Central memory CD8-positive, alpha-beta T cell (primary cell): Measurements from ENCODE around the gene ARL6IP5.

Experiments
- ATAC-seq: fragments of 150-1000 bp; cut with Tn5 transposase; replicated peaks from 2 replicates; pipeline ENCODE4 v1.10.0; 2022; ENCODE audit warnings: mild to moderate bottlenecking, moderate FRiP score, moderate number of reproducible peaks; ENCODE audit not compliant: poor library complexity, severe bottlenecking; ENCODE audit errors: extremely low read depth
- DNase-seq, 2 donors: peaks; one replicate each; pipeline ENCODE4 v3.0.0; 2021; ENCODE audit warnings: low spot score in 2 of 2
- H3K27ac Mint-ChIP-seq: one replicate; pipeline ENCODE4 v1.8.0; 2022; ENCODE audit warnings: low read depth, mild to moderate bottlenecking, moderate library complexity, mixed read lengths
- H3K27me3 Mint-ChIP-seq: one replicate; pipeline ENCODE4 v1.8.0; 2022; ENCODE audit warnings: mixed read lengths
- H3K36me3 Mint-ChIP-seq: one replicate; pipeline ENCODE4 v1.8.0; 2022; ENCODE audit warnings: mild to moderate bottlenecking, moderate library complexity, mixed read lengths; ENCODE audit not compliant: insufficient read depth
- H3K4me1 Mint-ChIP-seq: one replicate; pipeline ENCODE4 v1.8.0; 2022; ENCODE audit warnings: mixed read lengths
- H3K4me3 Mint-ChIP-seq: one replicate; pipeline ENCODE4 v1.8.0; 2022; ENCODE audit warnings: mild to moderate bottlenecking, moderate library complexity, mixed read lengths
- H3K9me3 Mint-ChIP-seq: one replicate; pipeline ENCODE4 v1.8.0; 2022; ENCODE audit warnings: mixed read lengths

The ARL6IP5 gene

DNA sequence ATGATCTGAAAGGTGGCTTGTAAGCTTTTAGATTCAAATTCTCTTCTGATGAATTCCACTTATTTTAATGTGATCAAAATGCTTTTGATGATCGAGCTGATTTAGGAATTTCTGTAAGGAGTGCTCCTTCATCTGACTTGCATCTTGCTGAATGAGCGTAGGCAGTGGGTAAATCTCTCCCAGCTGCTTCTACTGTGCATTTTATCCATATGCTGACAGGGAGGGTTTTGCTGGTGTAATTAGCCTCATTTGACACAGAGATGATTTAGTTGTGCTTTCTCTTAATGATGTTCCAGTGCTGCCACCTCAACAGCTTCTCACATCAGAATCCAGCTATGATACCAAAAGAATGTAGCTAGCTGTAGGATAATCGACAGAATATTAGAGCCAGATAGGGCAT lies 41.5 kb downstream of the ARL6IP5 start:
- no peak overlapping the region for H3K27ac Mint-ChIP-seq
- H3K27me3 Mint-ChIP-seq: no peaks in the 10 kb centered on the region
- H3K36me3 Mint-ChIP-seq: no peaks in the 10 kb centered on the region
- H3K9me3 Mint-ChIP-seq: no peaks in the 10 kb centered on the region
- no peak for DNase-seq
- no peak for ATAC-seq
- no peak overlapping the region for H3K4me3 Mint-ChIP-seq
- no peaks in the 10 kb centered on the region for H3K4me1 Mint-ChIP-seq

DNA sequence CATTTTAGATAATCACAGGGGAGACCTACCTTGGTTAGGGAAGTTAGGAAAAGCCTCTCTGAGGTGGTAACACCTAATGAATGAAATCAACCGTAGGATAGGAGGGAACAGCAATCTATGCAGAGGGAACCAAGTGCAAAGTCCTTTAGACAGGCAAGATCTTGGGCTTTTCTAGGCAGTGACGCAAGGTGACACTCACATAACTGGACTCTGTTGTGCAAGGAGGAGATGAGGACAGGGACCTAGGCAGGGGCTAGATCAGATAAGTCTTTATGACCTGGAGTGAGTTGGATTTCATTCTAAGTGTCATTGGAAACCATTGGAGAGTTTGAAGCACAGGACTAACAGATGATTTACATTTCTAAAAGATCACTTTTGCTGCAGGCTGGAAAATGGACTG lies 42.3 kb downstream of the ARL6IP5 start:
- no peaks in the 10 kb centered on the region for H3K27me3 Mint-ChIP-seq
- H3K27ac Mint-ChIP-seq: no peak overlapping the region
- H3K4me3 Mint-ChIP-seq: no peak overlapping the region
- no peaks in the 10 kb centered on the region for H3K4me1 Mint-ChIP-seq
- H3K36me3 Mint-ChIP-seq: no peaks in the 10 kb centered on the region
- DNase-seq (no peak), ATAC-seq (no peak)
- H3K9me3 Mint-ChIP-seq: no peaks in the 10 kb centered on the region

DNA sequence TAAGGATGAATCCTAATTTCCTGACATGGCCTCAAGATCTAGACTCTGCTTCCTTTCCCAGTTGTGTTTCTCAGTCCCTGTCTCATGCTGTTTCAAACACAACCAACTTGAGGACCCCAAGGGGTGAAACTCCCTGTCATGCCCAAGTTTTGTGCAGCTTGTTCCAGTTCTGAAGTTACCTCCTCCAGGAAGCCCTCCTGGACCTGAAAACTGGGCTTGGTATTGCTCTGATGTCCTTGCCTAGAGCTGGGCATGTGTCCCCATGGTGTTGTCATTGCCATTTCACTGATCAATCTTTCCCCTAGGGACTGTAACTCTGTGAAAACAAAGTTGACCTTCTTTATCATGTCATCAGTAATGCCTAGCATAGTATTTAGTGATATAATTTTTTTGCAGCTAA lies 43.8 kb downstream of the ARL6IP5 start:
- Mint-ChIP-seq H3K27ac (no peak overlapping the region), H3K4me1 (no peaks in the 10 kb centered on the region), H3K27me3 (no peaks in the 10 kb centered on the region), H3K36me3 (no peaks in the 10 kb centered on the region), H3K4me3 (no peak overlapping the region), H3K9me3 (no peaks in the 10 kb centered on the region)
- DNase-seq (no peak), ATAC-seq (no peak)

DNA sequence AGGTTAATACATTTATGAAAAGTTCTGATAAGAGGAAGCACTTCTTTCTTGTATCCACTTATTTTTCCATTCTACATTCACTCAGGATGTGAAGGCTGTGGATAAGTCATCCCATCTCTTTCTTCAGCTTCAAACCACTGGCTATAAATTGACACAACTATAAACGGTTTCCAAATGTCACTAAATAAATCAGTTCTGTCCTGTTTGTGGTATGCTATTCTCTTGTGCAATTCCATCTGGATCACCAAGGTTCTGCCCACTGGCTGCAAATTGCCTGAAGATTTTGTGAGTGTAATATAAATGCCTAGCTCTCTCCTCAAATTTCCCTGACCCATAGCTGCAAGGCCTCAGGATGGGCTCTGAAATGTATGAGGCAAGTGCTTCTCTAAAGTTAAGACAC lies 44.8 kb downstream of the ARL6IP5 start:
- H3K27me3 Mint-ChIP-seq: no peaks in the 10 kb centered on the region
- no peak for DNase-seq
- no peaks in the 10 kb centered on the region for H3K9me3 Mint-ChIP-seq
- no peaks in the 10 kb centered on the region for H3K4me1 Mint-ChIP-seq
- ATAC-seq: no peak
- H3K27ac Mint-ChIP-seq: no peak overlapping the region
- no peak overlapping the region for H3K4me3 Mint-ChIP-seq
- H3K36me3 Mint-ChIP-seq: no peaks in the 10 kb centered on the region

DNA sequence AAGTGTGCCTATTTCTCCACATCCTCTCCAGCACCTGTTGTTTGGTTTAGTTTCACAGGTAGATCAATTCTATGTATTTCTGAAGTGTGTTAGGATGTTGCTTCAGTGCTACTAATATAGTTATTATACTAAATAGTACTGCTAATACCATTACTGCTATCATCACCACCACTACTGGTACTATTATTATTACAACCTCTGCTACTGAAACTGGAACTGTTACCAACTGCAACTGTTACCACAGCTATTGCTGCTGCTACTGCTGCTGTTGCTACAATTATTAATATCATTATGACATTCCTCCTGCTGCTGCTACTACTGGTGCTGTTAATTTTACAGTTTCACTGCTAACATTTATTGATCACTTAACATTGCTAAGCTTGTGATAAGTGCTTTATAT lies 46.0 kb downstream of the ARL6IP5 start:
- no peaks in the 10 kb centered on the region for H3K27me3 Mint-ChIP-seq
- no peak overlapping the region for H3K4me3 Mint-ChIP-seq
- no peak overlapping the region for H3K27ac Mint-ChIP-seq
- H3K36me3 Mint-ChIP-seq: no peaks in the 10 kb centered on the region
- no peak for ATAC-seq
- H3K9me3 Mint-ChIP-seq: no peaks in the 10 kb centered on the region
- no peaks in the 10 kb centered on the region for H3K4me1 Mint-ChIP-seq
- no peak for DNase-seq

DNA sequence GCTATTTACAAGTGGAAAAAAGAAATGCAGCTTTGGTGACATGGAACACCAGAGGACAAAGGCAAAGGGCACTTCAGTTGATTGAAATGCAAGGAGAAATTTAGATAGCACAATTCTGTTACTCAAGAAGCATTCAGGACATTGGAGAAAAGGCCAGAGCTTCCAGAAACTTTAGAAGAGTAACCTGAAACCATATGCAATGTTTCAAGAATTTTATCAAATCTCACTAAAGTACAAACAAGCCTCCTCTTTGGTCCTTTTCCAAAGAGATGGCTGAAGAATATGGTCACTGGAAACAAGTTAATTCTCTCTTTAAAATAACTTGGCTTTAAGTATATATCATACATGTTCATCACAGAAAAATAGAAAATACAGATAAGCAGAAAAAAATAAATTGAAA lies 52.3 kb downstream of the ARL6IP5 start:
- Mint-ChIP-seq H3K9me3 (no peaks in the 10 kb centered on the region), H3K27ac (no peak overlapping the region), H3K4me3 (no peak overlapping the region), H3K27me3 (peaks cover 9% of the 10 kb centered on the region), H3K4me1 (no peaks in the 10 kb centered on the region), H3K36me3 (no peaks in the 10 kb centered on the region)
- ATAC-seq: no peak
- DNase-seq: no peak

DNA sequence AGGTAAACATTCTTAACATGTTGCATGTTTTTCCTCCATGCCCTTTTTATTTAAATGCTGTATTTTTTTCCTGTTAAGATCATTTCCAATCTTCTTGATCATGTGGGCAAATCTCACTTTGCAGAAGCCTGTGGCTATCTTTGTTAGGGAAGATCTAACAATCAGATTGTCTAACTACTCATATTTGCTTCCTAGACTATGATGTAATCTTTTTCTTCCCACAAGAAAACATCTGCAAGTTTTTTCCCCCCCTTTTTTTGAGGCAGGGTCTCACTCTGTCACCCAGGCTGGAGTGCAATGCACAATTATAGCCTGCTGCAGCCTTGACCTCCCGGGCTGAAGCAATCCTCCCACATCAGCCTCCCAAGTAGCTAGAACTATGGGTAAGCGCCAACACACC lies 52.7 kb downstream of the ARL6IP5 start:
- no peak for ATAC-seq
- H3K36me3 Mint-ChIP-seq: no peaks in the 10 kb centered on the region
- H3K9me3 Mint-ChIP-seq: no peaks in the 10 kb centered on the region
- H3K27me3 Mint-ChIP-seq: peaks cover 9% of the 10 kb centered on the region
- no peaks in the 10 kb centered on the region for H3K4me1 Mint-ChIP-seq
- no peak overlapping the region for H3K27ac Mint-ChIP-seq
- DNase-seq: no peak
- H3K4me3 Mint-ChIP-seq: no peak overlapping the region

DNA sequence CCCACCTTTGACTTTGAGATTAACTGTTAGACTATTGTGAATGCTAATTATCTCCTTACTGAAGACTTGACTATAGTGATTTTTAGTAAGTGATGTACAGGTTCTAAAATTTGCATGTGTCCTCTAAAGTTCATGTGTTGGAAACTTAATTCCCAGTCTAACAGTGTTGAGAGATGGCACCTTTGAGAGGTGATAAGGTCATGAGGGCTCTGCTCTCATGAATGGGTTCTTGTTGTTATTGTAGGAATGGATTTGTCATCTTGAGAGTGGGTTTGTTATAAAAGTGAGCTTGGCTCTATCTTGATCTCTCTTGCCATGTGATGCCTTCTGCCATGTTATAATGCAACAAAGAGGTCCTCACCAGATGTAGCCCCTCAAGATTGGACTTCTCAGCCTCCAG lies 56.6 kb downstream of the ARL6IP5 start:
- Mint-ChIP-seq H3K9me3 (no peaks in the 10 kb centered on the region), H3K36me3 (no peaks in the 10 kb centered on the region), H3K27me3 (peaks cover 9% of the 10 kb centered on the region), H3K4me3 (no peak overlapping the region), H3K27ac (no peak overlapping the region), H3K4me1 (no peaks in the 10 kb centered on the region)
- no peak for DNase-seq
- no peak for ATAC-seq

DNA sequence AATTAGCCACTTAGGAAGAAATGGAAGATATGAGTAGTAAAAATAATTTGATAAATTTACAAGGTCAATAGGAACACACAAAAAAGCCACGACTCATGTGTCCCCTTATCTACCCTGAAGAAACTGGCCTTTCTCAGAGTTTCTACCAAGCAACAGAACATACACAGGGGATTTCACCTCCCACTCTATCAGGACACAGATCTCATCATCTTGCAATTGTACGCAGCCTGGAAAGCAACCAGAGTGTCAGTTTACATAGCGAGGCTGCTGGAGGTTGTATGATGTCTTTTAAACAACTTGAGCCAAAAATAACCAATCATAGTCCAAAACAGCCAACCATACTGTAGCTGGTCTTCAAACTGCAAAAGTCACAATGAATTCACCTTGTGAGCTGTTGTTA lies 57.4 kb downstream of the ARL6IP5 start:
- Mint-ChIP-seq H3K4me1 (no peaks in the 10 kb centered on the region), H3K4me3 (no peak overlapping the region), H3K36me3 (no peaks in the 10 kb centered on the region), H3K9me3 (no peaks in the 10 kb centered on the region), H3K27me3 (peaks cover 9% of the 10 kb centered on the region), H3K27ac (no peak overlapping the region)
- no peak for ATAC-seq
- no peak for DNase-seq

DNA sequence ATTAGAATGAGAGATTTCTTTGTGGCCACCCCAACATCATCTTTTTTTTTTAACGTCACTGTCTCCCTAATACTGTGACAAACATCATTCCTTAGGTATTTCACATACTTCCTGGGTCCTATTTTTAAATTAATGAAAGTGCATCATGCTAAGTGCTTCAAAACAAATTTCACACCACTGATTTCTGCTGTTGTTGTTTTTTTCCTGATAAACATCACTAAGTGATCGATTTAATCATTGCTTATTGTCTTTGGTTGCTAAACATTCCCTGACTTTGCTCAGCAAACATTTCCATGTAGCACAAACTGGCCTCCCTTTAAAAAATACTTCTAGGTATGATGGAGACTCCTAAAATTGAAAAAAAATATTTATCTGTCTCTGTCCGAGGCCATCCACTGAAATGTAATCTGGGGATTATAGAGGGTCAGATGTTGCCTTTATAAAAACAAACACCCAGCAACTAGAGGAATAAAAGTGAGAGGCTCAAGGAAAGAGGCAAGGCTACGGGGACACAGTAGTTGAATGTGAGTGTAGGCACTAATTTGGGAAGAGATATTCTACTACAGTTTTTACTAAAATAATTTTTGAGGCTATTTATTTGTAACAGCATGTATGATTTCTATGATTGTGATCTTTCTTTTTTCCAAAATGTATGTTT lies 58.2 kb downstream of the ARL6IP5 start:
- H3K27me3 Mint-ChIP-seq: peaks cover 9% of the 10 kb centered on the region
- ATAC-seq: no peak
- no peak overlapping the region for H3K27ac Mint-ChIP-seq
- DNase-seq: no peak
- H3K36me3 Mint-ChIP-seq: no peaks in the 10 kb centered on the region
- H3K9me3 Mint-ChIP-seq: no peaks in the 10 kb centered on the region
- H3K4me3 Mint-ChIP-seq: no peak overlapping the region
- no peaks in the 10 kb centered on the region for H3K4me1 Mint-ChIP-seq

DNA sequence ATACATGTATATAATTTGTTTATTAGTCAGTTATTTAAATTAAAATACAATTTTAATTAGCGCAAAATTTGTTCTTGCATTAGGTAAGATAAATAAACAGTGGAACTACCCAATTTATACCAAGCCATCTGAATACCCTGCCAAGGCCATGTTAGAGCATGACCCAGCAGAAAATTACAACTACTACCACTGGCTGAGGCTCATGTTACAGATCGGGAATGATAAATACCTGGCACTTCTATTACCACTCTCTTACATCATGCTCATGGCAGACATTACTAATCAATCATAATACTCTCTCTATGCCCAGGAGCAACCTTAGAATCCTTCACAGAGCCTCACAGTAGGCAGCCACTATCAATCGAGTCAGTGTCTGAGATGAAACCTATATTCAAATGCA lies 58.9 kb downstream of the ARL6IP5 start:
- no peaks in the 10 kb centered on the region for H3K36me3 Mint-ChIP-seq
- H3K27ac Mint-ChIP-seq: no peak overlapping the region
- H3K27me3 Mint-ChIP-seq: peaks cover 9% of the 10 kb centered on the region
- no peak for ATAC-seq
- DNase-seq: no peak
- H3K9me3 Mint-ChIP-seq: no peaks in the 10 kb centered on the region
- H3K4me1 Mint-ChIP-seq: no peaks in the 10 kb centered on the region
- no peak overlapping the region for H3K4me3 Mint-ChIP-seq

DNA sequence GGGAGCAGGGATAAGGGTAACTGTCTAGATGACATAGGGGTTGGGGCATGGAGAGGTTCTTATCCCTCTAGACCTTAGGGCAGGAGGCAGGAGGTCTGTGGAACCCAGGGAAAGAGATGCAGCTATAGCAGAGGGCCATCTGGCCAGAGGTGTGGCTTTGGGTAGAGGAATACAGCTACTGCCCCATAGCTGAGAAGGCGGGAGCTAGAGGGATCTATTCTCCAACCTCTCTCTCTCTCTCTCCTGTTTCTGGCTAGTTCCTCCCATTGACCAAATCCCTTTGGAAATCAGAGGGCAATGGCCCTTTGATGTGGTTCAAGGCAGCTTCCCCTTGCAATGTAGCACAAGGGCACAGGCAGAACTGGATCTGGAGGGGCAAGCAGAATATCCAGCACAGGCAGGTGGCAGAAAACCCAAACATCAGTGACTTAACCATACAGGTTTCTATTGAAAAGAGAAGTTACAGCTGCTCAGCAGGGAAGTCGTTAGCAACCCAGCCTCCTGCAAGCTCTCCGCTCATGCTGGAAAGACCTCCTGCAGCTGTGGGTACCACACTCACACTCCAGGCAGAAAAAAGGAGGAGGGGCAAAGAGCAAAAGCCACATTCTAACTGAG lies 60.0 kb downstream of the ARL6IP5 start:
- no peaks in the 10 kb centered on the region for H3K9me3 Mint-ChIP-seq
- H3K27me3 Mint-ChIP-seq: peaks cover 9% of the 10 kb centered on the region
- ATAC-seq (no peak), DNase-seq (no peak)
- H3K4me3 Mint-ChIP-seq: no peak overlapping the region
- no peaks in the 10 kb centered on the region for H3K4me1 Mint-ChIP-seq
- no peaks in the 10 kb centered on the region for H3K36me3 Mint-ChIP-seq
- H3K27ac Mint-ChIP-seq: no peak overlapping the region

DNA sequence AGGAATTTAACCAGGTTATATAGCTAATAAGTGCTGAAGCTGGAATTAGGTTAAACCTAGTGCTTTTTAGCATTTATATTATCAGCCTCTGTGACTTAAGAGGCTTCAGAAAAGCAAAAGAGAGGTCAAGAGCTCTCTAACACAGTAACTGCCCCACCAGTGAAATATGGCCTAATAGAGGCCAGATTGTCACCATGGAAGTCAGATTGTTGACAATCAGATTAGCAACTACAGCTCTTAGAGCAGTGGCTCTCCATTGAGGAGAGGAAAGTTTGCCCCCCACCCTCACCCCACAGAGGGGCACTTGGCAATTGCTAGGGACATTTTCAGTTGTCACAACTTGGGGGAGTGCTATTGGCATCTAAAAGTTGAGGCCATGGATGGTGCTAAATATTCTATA lies 61.0 kb downstream of the ARL6IP5 start:
- no peak for DNase-seq
- Mint-ChIP-seq H3K9me3 (no peaks in the 10 kb centered on the region), H3K4me3 (no peak overlapping the region), H3K36me3 (no peaks in the 10 kb centered on the region), H3K4me1 (no peaks in the 10 kb centered on the region), H3K27me3 (peaks cover 2% of the 10 kb centered on the region), H3K27ac (no peak overlapping the region)
- ATAC-seq: no peak
